ENCODE data around the gene NRDE2. TPM values are rescaled to one million over a fixed set of nuclear protein-coding genes. Genes with fewer than 3 reads are reported as not detected.
A peak's percentile ranks its signal among the peaks of the same experiment; 100 is the strongest.

Gene NRDE2
- total RNA-seq, 1 donor from 2014 or later: 10.2 TPM

GRCh38 chr14:90301668-90302090 lies 30.1 kb downstream of the NRDE2 start:
- no peak overlapping the region for H3K4me3 Mint-ChIP-seq
- H3K36me3 Mint-ChIP-seq: peaks cover 9% of the 10 kb centered on the region
- no peak overlapping the region for H3K27ac Mint-ChIP-seq
- Histone ChIP-seq H3K9me3 (ENCODE audit: low read depth) (no peaks in the 10 kb centered on the region), H2AFZ (replicated peaks) (no peak overlapping the region), H3F3A (ENCODE audit: low read depth) (peaks cover 6% of the 10 kb centered on the region), H3K4me2 (no peak overlapping the region), H3K4me1 (no peaks in the 10 kb centered on the region), H3K9ac (no peak overlapping the region), H3K27me3 (no peaks in the 10 kb centered on the region), H3K4me3 (no peak overlapping the region), H3K79me2 (ENCODE audit: low read depth) (no peaks in the 10 kb centered on the region), H4K20me1 (ENCODE audit: low read depth) (no peaks in the 10 kb centered on the region), H3K36me3 (no peaks in the 10 kb centered on the region), H3K27ac (no peak overlapping the region)
- H3K9me3 Mint-ChIP-seq: no peaks in the 10 kb centered on the region
- no peaks in the 10 kb centered on the region for H3K4me1 Mint-ChIP-seq
- DNase-seq (ENCODE audit: low spot score): peak; percentile 15
- H3K27me3 Mint-ChIP-seq (ENCODE audit: insufficient read depth, low read depth): no peaks in the 10 kb centered on the region
- peak; percentile 53 for TF ChIP-seq CTCF (IDR thresholded peaks at IDR 0.05)
- TF ChIP-seq EZH2 (IDR thresholded peaks at IDR 0.05): no peak

- Mint-ChIP-seq H3K27ac (no peak overlapping the region), H3K9me3 (no peaks in the 10 kb centered on the region), H3K27me3 (ENCODE audit: insufficient read depth, low read depth) (no peaks in the 10 kb centered on the region), H3K4me3 (no peak overlapping the region), H3K4me1 (no peaks in the 10 kb centered on the region), H3K36me3 (peaks cover 9% of the 10 kb centered on the region)
- H3K27ac ChIP-seq: no peak overlapping the region
- no peaks in the 10 kb centered on the region for H3K79me2 ChIP-seq (ENCODE audit: low read depth)
- no peak overlapping the region for H3K4me3 ChIP-seq
- no peak for DNase-seq (ENCODE audit: low spot score)
- H3K4me1 ChIP-seq: no peaks in the 10 kb centered on the region
- H3K36me3 ChIP-seq: no peaks in the 10 kb centered on the region
- TF ChIP-seq EZH2phosphoT487 (IDR thresholded peaks at IDR 0.05) (no peak), EZH2 (IDR thresholded peaks at IDR 0.05) (no peak), CTCF (IDR thresholded peaks at IDR 0.05) (no peak)
- H3K4me2 ChIP-seq: no peak overlapping the region
- H4K20me1 ChIP-seq (ENCODE audit: low read depth): no peaks in the 10 kb centered on the region
- H2AFZ ChIP-seq (replicated peaks): no peak overlapping the region
- H3K9ac ChIP-seq: no peak overlapping the region
- H3K27me3 ChIP-seq: no peaks in the 10 kb centered on the region
- H3K9me3 ChIP-seq (ENCODE audit: low read depth): no peaks in the 10 kb centered on the region
- peaks cover 6% of the 10 kb centered on the region for H3F3A ChIP-seq (ENCODE audit: low read depth)
These were observed 30.6 kb downstream of the NRDE2 start for GRCh38 chr14:90301122-90301521.

GRCh38 chr14:90300611-90301047 lies 31.1 kb downstream of the NRDE2 start:
- Histone ChIP-seq H4K20me1 (ENCODE audit: low read depth) (no peaks in the 10 kb centered on the region), H3K79me2 (ENCODE audit: low read depth) (no peaks in the 10 kb centered on the region), H3K9ac (no peak overlapping the region), H3K27me3 (no peaks in the 10 kb centered on the region), H3K36me3 (no peaks in the 10 kb centered on the region), H3K4me2 (no peak overlapping the region), H3K27ac (no peak overlapping the region), H3F3A (ENCODE audit: low read depth) (peaks cover 6% of the 10 kb centered on the region), H3K4me3 (no peak overlapping the region), H2AFZ (replicated peaks) (no peak overlapping the region), H3K4me1 (no peaks in the 10 kb centered on the region), H3K9me3 (ENCODE audit: low read depth) (no peaks in the 10 kb centered on the region)
- TF ChIP-seq CTCF (IDR thresholded peaks at IDR 0.05): no peak
- Mint-ChIP-seq H3K9me3 (no peaks in the 10 kb centered on the region), H3K4me1 (no peaks in the 10 kb centered on the region), H3K27ac (no peak overlapping the region), H3K36me3 (peaks cover 9% of the 10 kb centered on the region), H3K4me3 (no peak overlapping the region), H3K27me3 (ENCODE audit: insufficient read depth, low read depth) (no peaks in the 10 kb centered on the region)
- no peak for DNase-seq (ENCODE audit: low spot score)

- peaks cover 9% of the 10 kb centered on the region for H3K36me3 Mint-ChIP-seq
- Histone ChIP-seq H3K27ac (no peak overlapping the region), H3K4me2 (no peak overlapping the region), H3K27me3 (no peaks in the 10 kb centered on the region), H3K36me3 (no peaks in the 10 kb centered on the region), H4K20me1 (ENCODE audit: low read depth) (no peaks in the 10 kb centered on the region), H2AFZ (replicated peaks) (no peak overlapping the region), H3K79me2 (ENCODE audit: low read depth) (no peaks in the 10 kb centered on the region), H3K9ac (no peak overlapping the region), H3F3A (ENCODE audit: low read depth) (peaks cover 6% of the 10 kb centered on the region), H3K4me1 (no peaks in the 10 kb centered on the region), H3K9me3 (ENCODE audit: low read depth) (no peaks in the 10 kb centered on the region), H3K4me3 (no peak overlapping the region)
- no peak overlapping the region for H3K4me3 Mint-ChIP-seq
- H3K27ac Mint-ChIP-seq: no peak overlapping the region
- DNase-seq (ENCODE audit: low spot score): no peak
- no peaks in the 10 kb centered on the region for H3K4me1 Mint-ChIP-seq
- H3K9me3 Mint-ChIP-seq: no peaks in the 10 kb centered on the region
- H3K27me3 Mint-ChIP-seq (ENCODE audit: insufficient read depth, low read depth): no peaks in the 10 kb centered on the region
- TF ChIP-seq EZH2phosphoT487 (IDR thresholded peaks at IDR 0.05) (no peak), EZH2 (IDR thresholded peaks at IDR 0.05) (no peak), CTCF (IDR thresholded peaks at IDR 0.05) (no peak)
These were observed 32.3 kb downstream of the NRDE2 start for GRCh38 chr14:90299408-90299807.
